Hematopoietic multipotent progenitor cell treated with erythropoietin and hydrocortisone succinate and interleukin-3 and kit ligand, for 15 days (in vitro differentiated cells): ENCODE results near the gene ADGRG1.

Experiments
- DNase-seq: peaks from one replicate; pipeline ENCODE4 v3.0.0-alpha.2; 2015; ENCODE audit warnings: low spot score

ADGRG1 gene

DNA sequence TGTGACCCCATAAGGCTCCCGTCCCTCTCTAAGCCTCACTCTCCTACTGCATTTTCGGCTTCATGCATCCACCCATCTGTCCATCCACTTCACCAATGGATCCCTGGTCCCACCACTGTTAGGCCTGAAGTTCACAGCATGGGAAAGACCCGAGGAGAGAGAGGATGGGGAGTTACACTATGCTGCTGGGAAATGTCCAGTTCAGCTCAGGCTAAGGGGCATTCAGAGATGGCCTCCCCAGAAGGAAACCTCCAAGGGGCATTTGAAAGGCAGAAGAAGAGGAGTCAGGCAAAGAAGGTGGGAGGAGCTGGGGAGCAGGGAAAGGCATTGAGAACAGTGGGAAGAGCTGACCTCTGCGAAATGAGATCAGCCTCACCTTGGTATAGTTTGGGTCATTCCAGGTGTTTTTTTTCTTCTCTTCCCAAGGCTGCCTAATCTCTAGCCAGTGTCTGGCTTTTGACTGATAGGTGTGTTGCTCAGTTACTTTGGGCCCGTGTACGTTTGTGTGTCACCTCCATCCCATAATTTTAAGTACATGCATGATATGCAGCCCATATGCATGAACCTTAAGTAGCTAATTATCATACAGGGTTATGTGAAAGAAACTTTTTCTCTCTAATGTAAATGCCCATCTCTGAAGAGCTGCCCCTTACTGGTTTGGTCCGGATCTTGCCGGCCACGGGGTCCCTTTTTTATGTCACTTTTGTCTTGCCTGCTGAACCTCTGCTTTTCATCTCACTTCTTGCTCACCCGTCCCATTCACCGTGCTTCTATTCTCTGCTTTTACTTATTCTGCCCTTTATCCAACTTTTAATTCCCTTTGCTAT lies 54.6 kb downstream of the ADGRG1 start:
- DNase-seq: no peak

DNA sequence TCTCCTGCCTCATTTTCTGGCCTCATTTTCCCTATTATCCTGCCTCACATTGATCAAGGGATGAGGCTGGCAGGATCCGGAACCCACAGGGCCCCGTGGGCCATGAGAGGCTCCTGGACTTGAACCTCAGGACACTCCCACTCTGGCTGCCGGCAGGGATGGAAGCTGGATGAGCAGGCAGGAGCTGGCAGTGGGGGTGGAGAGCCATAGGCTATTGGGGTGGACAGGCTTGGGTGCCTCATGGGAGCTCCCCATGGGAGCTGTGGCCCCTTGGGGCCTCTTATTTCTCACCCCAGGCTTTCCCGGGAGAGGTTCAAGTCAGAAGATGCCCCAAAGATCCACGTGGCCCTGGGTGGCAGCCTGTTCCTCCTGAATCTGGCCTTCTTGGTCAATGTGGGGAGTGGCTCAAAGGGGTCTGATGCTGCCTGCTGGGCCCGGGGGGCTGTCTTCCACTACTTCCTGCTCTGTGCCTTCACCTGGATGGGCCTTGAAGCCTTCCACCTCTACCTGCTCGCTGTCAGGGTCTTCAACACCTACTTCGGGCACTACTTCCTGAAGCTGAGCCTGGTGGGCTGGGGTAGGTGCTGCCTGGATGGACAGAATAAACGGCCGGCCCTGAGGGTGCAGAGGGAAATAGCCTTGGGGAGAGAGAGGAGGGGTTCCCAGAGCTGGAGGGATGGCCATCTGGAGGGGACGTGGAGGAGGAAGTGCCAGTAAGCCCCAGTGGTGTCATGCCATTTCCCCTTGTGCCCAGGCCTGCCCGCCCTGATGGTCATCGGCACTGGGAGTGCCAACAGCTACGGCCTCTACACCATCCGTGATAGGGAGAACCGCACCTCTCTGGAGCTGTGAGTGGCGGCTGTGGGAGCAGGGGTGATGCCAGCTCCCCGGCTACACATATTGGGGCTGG lies 55.5 kb downstream of the ADGRG1 start:
- no peak for DNase-seq

DNA sequence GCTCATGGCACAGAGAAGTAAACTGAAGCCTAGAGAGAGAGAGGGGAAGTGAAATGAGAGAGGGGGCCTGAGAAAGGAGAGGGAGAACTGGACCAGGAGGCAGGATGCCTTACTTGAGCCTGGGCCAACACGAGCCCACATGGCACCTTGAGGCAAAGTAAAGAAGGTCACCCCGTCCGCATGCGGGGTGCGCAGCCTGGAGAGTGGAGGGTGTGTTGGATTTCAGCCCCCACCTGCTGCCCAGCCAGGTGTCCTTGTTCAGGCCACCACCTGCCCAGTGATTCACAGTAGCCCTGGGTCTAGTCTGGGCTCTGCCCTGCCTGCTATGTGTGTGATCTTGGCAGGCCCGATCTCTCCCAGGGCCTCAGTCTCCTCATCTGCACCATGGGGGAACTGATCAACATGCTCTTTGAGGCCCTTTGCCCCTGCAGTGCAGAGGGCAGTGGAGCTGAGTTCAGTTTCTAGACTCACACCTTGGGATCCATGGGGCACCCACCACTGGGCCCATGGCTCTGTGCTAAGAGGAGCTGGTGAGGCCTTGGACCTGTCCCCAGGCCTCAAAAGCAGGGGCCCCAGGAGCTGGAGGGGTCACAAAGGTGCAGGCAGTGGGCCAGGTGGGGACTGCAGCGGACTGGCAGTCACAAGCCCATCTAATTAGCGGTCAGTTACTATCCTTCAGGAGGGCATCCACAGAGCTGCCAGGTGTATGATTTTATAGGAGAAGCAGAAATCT lies 56.4 kb downstream of the ADGRG1 start:
- no peak for DNase-seq

DNA sequence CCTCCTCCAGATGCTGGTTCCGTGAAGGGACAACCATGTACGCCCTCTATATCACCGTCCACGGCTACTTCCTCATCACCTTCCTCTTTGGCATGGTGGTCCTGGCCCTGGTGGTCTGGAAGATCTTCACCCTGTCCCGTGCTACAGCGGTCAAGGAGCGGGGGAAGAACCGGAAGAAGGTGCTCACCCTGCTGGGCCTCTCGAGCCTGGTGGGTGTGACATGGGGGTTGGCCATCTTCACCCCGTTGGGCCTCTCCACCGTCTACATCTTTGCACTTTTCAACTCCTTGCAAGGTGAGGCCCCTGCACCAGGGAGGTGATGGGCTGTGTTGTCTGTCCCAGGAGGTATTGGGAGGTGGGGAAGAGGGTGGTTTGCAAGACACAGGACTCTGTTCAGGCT lies 57.2 kb downstream of the ADGRG1 start:
- no peak for DNase-seq

DNA sequence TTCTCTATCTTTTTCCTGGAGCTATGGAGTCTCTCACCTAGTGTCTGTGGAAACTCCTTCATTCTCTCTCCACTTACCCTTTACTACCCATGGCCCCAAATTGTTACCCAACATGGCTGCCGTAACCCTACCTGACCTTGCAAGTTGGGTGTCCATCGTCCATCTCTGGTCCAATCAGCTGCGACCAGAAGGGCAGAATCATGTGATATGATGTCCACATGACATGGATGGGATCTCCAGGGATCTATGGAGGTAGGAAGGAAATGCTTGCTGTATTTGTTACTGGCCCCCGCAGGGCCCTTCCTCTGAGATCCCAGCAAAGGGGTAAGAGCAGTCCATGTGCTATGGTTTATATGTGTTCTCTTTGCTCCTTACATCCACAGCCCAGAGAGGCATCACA lies 58.1 kb downstream of the ADGRG1 start:
- no peak for DNase-seq

DNA sequence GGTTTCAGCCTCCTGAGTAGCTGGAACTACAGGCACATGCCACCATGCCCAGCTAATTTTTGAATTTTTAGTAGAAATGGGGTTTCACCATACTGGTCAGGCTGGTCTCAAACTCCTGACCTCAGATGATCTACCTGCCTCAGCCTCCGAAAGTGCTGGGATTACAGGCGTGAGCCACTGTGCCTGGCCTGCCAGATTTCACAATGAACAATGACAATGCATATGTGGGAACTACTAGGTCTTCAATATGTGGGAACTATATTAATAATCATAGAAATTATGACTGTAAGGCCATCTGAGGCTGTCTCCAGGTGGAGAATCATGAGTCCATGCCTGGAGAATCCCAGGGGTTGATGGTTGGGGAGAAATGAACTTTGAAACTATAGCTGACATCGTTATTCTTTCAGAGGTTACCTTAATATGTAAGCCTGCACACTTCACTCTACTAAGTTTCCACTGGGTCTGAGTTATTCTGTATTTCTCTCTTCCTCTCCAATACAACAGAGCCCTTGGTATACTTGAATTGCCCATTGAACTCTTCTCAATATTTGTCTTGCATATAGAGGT lies 59.0 kb downstream of the ADGRG1 start:
- no peak for DNase-seq

DNA sequence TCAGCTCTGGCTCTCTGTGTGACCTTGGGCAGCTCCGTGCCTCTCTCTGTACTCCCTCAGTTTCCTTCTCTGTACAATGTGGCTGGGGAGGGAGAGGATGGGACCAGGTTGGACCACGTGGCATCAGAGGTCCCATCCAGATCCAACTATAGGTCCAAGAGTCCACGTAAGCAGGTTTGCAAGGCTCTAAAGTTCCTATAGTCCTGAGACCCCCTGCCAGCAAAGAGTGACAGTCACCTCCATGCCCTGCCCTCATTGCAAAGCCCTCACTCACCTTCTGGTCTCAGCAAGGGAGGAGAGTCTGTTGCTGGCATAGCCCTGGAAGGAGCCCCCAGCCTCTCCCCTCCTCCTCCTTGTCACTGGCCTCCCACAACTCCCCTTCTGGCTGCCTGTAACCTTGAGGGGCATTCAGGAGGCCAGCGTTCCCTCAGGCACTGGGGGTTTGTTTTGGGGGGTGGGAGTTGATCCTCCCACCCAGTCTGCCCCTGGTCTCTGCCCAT lies 60.1 kb downstream of the ADGRG1 start:
- no peak for DNase-seq

DNA sequence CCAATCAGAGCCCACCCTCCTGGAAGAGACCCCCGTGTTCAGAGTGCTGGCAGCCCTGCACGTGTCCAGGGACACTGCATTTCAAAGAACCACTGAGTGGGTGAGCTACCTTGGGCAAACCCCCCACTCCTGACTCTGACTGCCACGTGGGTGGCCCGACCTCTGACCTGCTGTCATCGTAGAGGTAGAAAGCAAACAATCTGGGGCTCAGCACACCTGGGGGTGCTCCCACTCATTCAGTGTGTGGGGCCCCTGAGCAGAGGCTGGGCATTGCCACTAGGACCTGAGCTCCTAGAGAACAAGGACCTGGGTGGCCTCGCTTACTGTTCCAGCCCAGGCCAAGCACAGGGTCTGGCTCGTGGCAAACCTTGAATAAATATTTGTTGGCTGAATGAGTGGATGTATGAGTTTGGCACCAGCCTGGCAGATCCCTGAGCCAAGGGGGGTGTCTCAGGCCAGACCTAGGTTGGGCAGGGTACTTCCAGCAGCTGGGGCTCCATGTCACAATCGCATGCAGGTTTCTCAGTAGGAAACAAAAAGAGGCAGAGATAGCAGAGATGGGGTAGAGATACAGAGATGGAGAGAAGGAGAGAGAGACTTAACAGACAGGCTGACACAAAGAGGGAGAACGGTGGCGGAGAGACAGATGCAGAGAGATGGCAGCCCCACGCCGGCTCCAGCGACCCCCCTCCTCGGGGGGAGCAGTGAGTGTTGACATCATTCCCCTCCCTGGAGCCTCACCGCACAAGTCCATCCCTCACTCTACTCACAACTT lies 60.7 kb downstream of the ADGRG1 start:
- DNase-seq: no peak

DNA sequence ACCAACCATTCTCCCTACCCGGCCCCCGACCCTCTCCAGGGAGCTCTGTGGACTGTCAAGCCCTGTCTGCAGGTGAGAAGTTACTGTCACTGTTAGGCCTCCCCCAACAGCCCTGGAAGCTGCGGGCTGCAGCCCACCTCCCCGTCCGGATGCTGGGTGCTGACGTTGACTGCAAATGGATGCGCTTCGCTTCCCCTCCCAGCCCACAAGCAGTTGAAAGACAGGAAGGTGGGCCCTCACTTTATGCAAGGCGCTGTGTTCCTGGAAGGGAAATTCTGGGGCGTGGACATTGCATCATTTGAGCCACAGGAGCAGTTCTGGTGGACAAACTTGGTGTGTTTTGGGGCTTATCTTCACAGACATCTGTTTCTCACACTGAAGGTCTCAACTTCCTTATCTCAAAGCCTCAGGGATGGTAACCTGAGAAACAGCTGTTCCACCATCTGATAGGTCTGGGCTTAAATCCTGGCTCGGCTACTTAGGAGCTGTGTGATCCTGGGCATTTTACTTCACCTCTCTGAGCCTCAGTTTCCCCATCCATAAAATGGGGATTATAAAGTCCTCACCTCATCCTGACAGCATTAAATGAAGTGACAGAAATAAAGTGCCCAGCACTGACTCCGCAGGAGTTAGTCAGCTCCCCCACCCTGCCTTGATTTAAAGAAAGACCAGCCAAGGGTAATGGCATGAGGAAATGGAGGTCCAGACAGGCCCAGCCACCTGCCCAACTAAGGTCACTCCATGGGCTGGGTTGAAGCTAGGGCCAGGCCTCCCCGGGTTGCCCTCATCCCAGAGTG lies 61.5 kb downstream of the ADGRG1 start:
- DNase-seq: peak; percentile 78

DNA sequence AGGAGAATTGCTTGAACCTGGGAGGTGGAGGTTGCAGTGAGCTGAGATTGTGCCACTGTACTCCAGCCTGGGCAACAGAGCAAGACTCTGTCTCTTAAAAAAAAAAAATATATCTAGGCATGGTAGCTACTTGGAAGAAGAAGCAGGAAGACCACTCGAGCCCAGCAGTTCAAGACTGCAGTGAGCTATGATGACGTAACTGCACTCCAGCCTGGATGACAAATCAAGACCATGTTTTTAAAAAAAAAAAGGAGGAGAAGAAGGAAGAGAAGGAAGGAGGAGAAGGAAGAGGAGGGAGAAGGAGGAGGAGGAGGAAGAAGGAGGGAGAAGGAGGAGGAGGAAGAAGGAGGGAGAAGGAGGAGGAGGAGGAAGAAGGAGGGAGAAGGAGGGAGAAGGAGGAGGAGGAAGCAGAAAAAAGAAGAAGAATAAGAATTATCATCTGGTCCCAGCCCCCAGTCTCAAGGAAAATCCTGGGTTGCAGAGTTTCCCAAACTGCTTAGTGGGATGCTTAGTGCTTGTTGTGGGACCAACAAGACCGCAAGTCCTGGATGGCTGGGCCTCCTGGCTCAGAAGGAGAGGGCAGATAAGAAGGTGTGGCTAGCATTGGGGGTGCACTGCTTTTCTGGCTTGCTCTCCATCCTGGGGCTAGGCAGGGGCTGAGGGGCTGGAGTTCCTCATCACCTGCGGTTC lies 62.5 kb downstream of the ADGRG1 start:
- peak; percentile 56 for DNase-seq

DNA sequence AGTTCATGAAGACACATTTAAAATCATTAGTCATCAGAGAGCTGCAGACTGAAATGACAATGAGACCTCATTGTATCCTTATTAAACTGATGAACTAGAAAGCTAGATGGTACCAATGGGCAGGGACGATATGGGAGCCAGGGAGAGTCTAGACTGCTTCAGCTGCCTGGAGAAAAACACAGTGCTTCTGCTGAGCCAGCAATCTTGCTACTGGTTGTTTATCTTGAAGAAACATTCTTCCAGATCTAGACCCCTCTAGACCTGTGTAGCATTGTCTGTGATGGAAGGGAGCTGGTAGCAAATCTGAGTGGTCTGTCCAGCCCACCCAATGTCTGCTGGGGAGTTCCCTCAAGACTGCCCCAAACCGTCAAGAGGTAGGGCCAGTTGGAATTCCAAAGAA lies 64.2 kb downstream of the ADGRG1 start:
- no peak for DNase-seq

DNA sequence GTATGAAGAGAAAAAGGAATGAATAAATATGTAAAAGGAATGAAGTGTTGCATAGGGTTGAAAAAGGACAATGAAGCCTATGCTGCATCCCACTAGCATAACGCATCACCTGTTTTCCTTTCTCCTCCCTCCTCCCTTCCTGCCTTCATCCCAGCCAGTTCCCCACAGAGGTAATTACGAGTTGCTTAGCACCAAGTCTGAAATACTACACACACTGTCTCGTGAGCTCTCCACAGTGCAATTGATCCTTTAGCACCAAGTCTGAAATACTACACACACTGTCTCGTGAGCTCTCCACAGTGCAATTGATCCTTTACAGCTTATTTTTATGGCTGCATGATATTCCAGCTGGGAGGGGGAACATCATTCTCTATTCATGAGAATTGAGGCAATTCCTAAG lies 65.1 kb downstream of the ADGRG1 start:
- DNase-seq: no peak

DNA sequence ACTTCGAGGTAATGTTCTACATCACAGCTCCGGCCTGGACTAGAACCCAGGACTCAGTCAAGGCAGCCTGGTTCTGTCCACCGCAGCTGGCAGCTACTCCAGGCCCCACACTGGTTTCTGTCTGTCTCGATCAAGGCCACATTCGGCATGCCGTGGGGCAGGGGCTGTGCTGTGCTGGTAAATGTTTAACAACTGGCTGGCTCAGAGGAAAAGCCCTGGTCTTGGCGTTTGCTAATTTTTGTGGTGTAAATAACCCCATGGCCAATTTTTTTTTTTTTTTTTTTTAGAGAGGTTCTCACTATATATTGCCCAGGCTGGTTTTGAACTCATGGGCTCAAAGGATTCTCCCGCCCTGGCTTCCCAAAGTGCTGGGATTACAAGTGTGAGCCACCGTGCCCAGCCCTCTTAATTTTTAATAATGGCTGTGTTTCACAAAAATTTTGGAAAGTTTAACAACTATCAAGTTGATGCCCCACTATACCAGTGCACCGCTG lies 65.8 kb downstream of the ADGRG1 start:
- no peak for DNase-seq

DNA sequence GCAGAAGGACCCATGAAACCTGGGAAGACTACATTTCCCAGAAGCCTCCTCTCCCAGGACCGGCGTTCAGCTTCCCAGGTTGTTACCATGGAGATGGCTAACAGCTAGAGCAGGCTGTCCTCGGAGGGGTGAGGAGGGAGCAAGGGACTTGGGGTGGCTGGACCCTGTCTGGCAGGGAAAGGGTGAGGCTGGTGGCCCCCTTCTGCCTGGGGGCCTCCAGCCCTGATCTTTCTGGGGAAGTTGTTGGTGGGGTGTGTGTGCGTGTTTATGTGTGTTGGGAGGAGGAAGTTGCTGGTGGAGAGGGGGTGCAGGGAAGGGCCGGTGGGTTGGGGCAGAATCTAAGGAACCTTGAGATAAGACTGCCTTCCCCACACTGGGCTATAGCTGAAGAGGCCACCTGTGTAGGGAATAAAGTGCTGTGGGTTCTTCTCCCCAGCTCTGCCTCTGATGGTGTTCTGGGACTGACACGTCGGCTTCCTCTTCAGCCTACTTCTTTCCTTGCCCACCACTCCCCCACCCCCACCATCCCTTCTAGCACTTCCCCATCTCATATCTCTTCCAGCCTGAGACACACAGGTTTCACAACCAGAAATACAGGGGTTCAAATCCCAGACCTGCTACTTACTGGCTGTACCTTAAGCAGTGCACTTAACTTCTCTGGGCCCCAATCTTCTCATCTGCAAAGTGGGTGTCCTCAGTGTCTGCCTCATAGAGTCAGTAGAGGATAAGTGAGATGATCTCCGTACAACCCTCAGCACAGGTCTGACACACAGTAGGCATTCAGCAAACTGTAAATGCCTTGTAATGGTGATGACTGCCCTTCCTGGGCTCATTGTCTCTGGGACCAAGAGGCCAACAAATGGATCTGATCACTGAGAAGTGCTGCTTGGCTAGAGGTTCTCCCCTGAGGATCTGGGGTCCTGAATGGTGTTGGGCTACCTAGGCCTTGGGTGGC lies 66.6 kb downstream of the ADGRG1 start, which contains the start of gene DRC7:
Gene DRC7 (plus strand): TSS at position 82 of the 955 bp plus-strand sequence. CDS start 3,144 bp downstream, outside the sequence.
- peak; percentile 68 for DNase-seq

DNA sequence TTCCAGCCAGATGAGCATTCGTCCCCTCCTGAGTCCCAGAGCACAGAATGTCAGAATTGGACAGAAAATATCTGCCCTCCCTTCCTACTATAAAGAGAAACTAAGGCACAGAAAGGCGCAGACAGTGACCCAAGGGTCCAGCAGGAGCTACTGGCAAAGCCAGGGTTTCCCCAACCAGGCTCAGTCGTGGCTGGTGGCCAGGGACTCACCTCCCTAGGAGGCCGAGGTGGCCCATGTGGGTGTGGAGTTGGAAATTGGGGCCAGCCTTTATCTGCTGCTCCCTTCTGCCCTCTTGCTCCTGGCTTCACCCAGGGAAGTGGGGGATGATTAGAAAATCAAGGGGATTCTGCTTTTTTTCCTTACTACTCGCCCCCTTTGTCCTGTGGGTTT lies 67.2 kb downstream of the ADGRG1 start:
- DNase-seq: peak; percentile 45

DNA sequence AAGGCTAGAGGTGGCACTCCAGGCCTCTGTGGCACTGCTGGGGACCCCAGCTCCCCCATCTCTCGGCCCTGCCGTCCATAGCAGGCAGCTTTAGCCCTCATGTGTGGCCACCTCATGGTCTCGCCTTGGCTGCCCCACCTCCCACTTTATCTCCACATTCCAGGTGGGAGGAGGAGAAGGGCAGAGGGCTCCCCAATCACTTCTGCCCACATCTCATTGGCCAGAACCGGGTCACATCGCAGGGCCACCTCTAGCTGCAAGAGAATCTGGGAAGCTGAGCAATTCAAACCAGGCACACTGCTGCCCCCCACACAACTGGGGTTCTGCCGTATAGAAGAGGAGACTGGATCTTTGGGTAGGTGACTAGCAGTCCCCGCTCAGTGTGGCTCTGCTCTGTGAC lies 67.8 kb downstream of the ADGRG1 start:
- no peak for DNase-seq

DNA sequence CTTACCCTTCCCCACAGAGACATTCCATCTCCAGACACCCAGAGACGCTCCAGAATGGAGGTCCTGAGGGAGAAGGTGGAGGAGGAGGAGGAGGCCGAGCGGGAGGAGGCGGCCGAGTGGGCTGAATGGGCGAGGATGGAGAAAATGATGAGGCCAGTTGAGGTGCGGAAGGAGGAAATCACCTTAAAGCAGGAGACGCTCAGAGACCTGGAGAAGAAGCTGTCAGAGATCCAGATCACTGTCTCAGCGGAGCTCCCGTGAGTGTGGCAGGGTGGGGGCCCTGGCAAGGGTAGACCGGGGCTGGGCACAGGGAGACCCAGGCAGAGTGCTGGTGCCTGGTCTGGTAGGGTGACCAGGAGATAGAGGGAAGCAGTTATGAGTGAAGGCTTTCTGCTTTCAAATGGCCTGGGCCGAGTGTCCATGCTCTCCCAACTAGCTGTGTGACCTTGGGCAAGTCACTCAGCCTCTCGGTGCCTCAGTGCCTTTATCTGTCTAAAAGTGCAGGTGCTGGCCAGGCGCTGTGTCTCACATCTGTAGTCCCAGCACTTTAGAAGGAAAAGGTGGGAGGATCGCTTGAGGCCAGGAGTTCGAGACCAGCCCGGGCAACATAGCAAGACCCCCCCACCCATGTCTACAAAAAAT lies 69.6 kb downstream of the ADGRG1 start:
- no peak for DNase-seq
